DOHH2 (cell line): Measurements from ENCODE around the gene SLFN14.

Experiments used
- H3F3A ChIP-seq: fragments of 200-600 bp; sonication (generic), shearing (Covaris generic); 2 replicates; pipeline ENCODE4 v1.6.0; 2016; ENCODE audit warnings: antibody characterized with exemption, mild to moderate bottlenecking; ENCODE audit not compliant: control insufficient read depth, insufficient read depth
- H3K27ac ChIP-seq: fragments of 200-600 bp; sonication (generic); 2 replicates; pipeline ENCODE4 v1.5.1; 2014; ENCODE audit warnings: low read depth, mild to moderate bottlenecking, low read length, moderate library complexity
- H3K27me3 ChIP-seq: fragments of 200-600 bp; sonication (generic); 2 replicates; pipeline ENCODE4 v1.6.1; 2014; ENCODE audit warnings: mild to moderate bottlenecking, low read length, mixed read lengths; ENCODE audit not compliant: control insufficient read depth
- H3K36me3 ChIP-seq: fragments of 200-600 bp; sonication (generic); 2 replicates; pipeline ENCODE4 v1.6.1; 2014; ENCODE audit warnings: mild to moderate bottlenecking, low read length, moderate library complexity, mixed read lengths; ENCODE audit not compliant: control insufficient read depth
- H3K4me1 ChIP-seq: fragments of 200-600 bp; sonication (generic); 2 replicates; pipeline ENCODE4 v1.6.1; 2014; ENCODE audit warnings: mild to moderate bottlenecking, low read length, mixed read lengths; ENCODE audit not compliant: control insufficient read depth
- H3K4me2 ChIP-seq: fragments of 200-600 bp; sonication (generic); 2 replicates; pipeline ENCODE4 v1.6.0; 2014; ENCODE audit warnings: mild to moderate bottlenecking, low read length, moderate library complexity
- H3K4me3 ChIP-seq: fragments of 200-600 bp; sonication (generic); 2 replicates; pipeline ENCODE4 v1.5.1; 2014; ENCODE audit warnings: mild to moderate bottlenecking, low read length, mixed read lengths
- H3K79me2 ChIP-seq: fragments of 200-600 bp; sonication (generic); 2 replicates; pipeline ENCODE4 v1.6.1; 2014; ENCODE audit warnings: mild to moderate bottlenecking, low read length, mixed read lengths; ENCODE audit not compliant: control insufficient read depth
- H3K9me2 ChIP-seq: fragments of 200-600 bp; sonication (generic); replicated peaks from 2 replicates; pipeline ENCODE4 v1.6.1; 2014; ENCODE audit warnings: mild to moderate bottlenecking, low read length, mixed read lengths; ENCODE audit not compliant: control insufficient read depth
- H3K9me3 ChIP-seq: fragments of 200-600 bp; sonication (generic); 2 replicates; pipeline ENCODE4 v1.6.1; 2014; ENCODE audit warnings: antibody characterized with exemption, low read length, mixed read lengths; ENCODE audit not compliant: control insufficient read depth, insufficient read depth
- H4K20me1 ChIP-seq: fragments of 200-600 bp; sonication (generic); 2 replicates; pipeline ENCODE4 v1.6.0; 2014; ENCODE audit warnings: low read depth, mild to moderate bottlenecking, antibody characterized with exemption, low read length, moderate library complexity; ENCODE audit not compliant: control insufficient read depth, insufficient read depth
- EZH2phosphoT487 ChIP-seq: fragments of 200-600 bp; sonication (generic); IDR thresholded peaks from 2 replicates; pipeline ENCODE4 v1.6.1; 2017; ENCODE audit warnings: borderline replicate concordance, mild to moderate bottlenecking, antibody characterized with exemption, low read length, moderate library complexity, mixed read lengths
- TF ChIP-seq, protein P1 (sequence below): fragments of 200-600 bp; sonication (generic); IDR thresholded peaks from one replicate; pipeline ENCODE4 v1.5.1; 2014; ENCODE audit warnings: antibody characterized with exemption, mild to moderate bottlenecking, low read depth, low read length; ENCODE audit not compliant: poor library complexity, severe bottlenecking

Gene SLFN14

DNA sequence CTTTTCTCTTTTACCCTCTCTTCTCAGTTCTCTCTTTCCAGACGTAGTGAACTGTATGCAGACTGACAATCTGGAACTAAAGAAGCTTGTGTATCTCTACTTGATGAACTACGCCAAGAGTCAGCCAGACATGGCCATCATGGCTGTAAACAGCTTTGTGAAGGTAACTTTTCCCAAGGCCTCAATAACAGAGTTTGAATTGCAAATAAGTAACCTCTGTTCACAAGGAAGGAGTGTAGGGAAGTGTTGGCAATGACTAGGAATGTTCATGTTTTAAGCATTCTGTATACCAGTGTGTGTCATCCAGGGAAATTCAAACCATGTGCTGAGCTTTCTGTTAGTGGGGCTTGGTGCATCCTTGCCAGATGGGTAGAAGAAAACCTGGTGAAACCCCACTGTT lies 45.1 kb upstream of the SLFN14 start:
- no peaks in the 10 kb centered on the region for H3K9me3 ChIP-seq
- no peaks in the 10 kb centered on the region for H3K27me3 ChIP-seq
- H3F3A ChIP-seq: no peaks in the 10 kb centered on the region
- no peaks in the 10 kb centered on the region for H4K20me1 ChIP-seq
- H3K27ac ChIP-seq: no peak overlapping the region
- TF ChIP-seq, protein P1, sequence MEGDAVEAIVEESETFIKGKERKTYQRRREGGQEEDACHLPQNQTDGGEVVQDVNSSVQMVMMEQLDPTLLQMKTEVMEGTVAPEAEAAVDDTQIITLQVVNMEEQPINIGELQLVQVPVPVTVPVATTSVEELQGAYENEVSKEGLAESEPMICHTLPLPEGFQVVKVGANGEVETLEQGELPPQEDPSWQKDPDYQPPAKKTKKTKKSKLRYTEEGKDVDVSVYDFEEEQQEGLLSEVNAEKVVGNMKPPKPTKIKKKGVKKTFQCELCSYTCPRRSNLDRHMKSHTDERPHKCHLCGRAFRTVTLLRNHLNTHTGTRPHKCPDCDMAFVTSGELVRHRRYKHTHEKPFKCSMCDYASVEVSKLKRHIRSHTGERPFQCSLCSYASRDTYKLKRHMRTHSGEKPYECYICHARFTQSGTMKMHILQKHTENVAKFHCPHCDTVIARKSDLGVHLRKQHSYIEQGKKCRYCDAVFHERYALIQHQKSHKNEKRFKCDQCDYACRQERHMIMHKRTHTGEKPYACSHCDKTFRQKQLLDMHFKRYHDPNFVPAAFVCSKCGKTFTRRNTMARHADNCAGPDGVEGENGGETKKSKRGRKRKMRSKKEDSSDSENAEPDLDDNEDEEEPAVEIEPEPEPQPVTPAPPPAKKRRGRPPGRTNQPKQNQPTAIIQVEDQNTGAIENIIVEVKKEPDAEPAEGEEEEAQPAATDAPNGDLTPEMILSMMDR: no peak
- no peak for TF ChIP-seq EZH2phosphoT487
- H3K4me1 ChIP-seq: no peaks in the 10 kb centered on the region
- H3K4me3 ChIP-seq: no peak overlapping the region
- H3K79me2 ChIP-seq: no peaks in the 10 kb centered on the region
- no peaks in the 10 kb centered on the region for H3K9me2 ChIP-seq
- no peak overlapping the region for H3K4me2 ChIP-seq
- peaks cover 39% of the 10 kb centered on the region for H3K36me3 ChIP-seq

DNA sequence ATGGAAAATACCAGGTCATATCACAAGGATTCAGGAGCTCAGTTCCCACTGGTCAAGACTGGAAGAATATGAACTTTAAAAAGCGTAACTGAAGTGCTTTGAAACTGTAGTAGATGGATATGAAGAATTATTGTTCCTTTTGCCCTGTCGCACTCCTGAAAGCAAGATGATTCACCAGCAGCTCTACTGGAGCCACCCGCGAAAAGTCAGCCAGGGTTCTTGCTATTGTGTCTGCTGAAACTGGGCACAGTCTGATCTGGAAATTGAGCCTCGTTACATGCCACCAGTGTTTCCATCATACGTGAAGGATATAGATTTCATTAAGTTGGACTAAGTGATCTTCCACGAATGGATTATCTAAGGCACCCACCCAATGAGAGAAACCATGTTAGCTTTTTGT lies 43.1 kb upstream of the SLFN14 start:
- no peaks in the 10 kb centered on the region for H4K20me1 ChIP-seq
- no peaks in the 10 kb centered on the region for H3F3A ChIP-seq
- no peaks in the 10 kb centered on the region for H3K79me2 ChIP-seq
- peaks cover 43% of the 10 kb centered on the region for H3K36me3 ChIP-seq
- H3K4me1 ChIP-seq: no peaks in the 10 kb centered on the region
- TF ChIP-seq, protein P1: no peak
- TF ChIP-seq EZH2phosphoT487: no peak
- H3K9me2 ChIP-seq: no peaks in the 10 kb centered on the region
- no peaks in the 10 kb centered on the region for H3K9me3 ChIP-seq
- H3K27ac ChIP-seq: no peak overlapping the region
- no peak overlapping the region for H3K4me3 ChIP-seq
- H3K4me2 ChIP-seq: no peak overlapping the region
- H3K27me3 ChIP-seq: no peaks in the 10 kb centered on the region

DNA sequence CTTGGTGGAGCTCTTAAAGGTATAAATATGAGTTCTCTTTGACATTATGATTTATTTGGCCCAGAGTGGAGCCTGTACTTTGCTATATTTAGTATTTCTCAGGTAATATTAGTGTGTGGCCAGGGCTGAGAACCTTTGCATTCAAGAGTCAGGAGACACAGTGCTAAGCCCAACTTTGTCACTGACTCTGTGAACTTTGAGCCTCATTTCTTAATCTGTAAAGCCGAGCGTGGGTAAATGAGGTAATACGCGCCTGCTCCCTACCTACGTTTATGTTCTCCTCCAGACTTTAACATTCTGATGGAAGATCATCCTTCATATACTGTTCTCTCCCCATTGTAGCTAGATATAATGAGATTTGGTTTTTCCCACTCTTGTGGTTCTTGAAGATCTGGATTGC lies 37.0 kb upstream of the SLFN14 start:
- H3K27ac ChIP-seq: no peak overlapping the region
- no peak for TF ChIP-seq EZH2phosphoT487
- TF ChIP-seq, protein P1: no peak
- no peak overlapping the region for H3K4me3 ChIP-seq
- no peaks in the 10 kb centered on the region for H3F3A ChIP-seq
- H3K27me3 ChIP-seq: no peaks in the 10 kb centered on the region
- no peaks in the 10 kb centered on the region for H3K9me3 ChIP-seq
- no peaks in the 10 kb centered on the region for H3K4me1 ChIP-seq
- H3K79me2 ChIP-seq: peaks cover 10% of the 10 kb centered on the region; the same call in 1 of the 2 replicates
- no peaks in the 10 kb centered on the region for H4K20me1 ChIP-seq
- H3K36me3 ChIP-seq: peaks cover 48% of the 10 kb centered on the region
- H3K4me2 ChIP-seq: no peak overlapping the region
- no peaks in the 10 kb centered on the region for H3K9me2 ChIP-seq
